ENCODE data around the gene ZNF512B.

Gene ZNF512B

GRCh38 chr20:63913768-63914167, 56.0 kb downstream of the ZNF512B start (continued):
- no peak for TF ChIP-seq ZFP30 (CRISPR knock-in tag; IDR thresholded peaks at IDR 0.05)
- TF ChIP-seq, protein P1, sequence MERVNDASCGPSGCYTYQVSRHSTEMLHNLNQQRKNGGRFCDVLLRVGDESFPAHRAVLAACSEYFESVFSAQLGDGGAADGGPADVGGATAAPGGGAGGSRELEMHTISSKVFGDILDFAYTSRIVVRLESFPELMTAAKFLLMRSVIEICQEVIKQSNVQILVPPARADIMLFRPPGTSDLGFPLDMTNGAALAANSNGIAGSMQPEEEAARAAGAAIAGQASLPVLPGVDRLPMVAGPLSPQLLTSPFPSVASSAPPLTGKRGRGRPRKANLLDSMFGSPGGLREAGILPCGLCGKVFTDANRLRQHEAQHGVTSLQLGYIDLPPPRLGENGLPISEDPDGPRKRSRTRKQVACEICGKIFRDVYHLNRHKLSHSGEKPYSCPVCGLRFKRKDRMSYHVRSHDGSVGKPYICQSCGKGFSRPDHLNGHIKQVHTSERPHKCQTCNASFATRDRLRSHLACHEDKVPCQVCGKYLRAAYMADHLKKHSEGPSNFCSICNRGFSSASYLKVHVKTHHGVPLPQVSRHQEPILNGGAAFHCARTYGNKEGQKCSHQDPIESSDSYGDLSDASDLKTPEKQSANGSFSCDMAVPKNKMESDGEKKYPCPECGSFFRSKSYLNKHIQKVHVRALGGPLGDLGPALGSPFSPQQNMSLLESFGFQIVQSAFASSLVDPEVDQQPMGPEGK (CRISPR knock-in tag; IDR thresholded peaks at IDR 0.05; ENCODE audit: borderline replicate concordance): no peak

- no peak for TF ChIP-seq TCF4 (CRISPR knock-in tag; IDR thresholded peaks at IDR 0.05; ENCODE audit: borderline replicate concordance)
- no peak for TF ChIP-seq ISL1 (CRISPR knock-in tag; IDR thresholded peaks at IDR 0.05)
- TF ChIP-seq, protein P2, sequence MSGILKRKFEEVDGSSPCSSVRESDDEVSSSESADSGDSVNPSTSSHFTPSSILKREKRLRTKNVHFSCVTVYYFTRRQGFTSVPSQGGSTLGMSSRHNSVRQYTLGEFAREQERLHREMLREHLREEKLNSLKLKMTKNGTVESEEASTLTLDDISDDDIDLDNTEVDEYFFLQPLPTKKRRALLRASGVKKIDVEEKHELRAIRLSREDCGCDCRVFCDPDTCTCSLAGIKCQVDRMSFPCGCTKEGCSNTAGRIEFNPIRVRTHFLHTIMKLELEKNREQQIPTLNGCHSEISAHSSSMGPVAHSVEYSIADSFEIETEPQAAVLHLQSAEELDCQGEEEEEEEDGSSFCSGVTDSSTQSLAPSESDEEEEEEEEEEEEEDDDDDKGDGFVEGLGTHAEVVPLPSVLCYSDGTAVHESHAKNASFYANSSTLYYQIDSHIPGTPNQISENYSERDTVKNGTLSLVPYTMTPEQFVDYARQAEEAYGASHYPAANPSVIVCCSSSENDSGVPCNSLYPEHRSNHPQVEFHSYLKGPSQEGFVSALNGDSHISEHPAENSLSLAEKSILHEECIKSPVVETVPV (CRISPR knock-in tag; IDR thresholded peaks at IDR 0.05): no peak
- TF ChIP-seq TOX (CRISPR knock-in tag; IDR thresholded peaks at IDR 0.05; ENCODE audit: borderline replicate concordance): no peak
- no peak for TF ChIP-seq ZC3H10 (CRISPR knock-in tag; IDR thresholded peaks at IDR 0.05)
- no peak for TF ChIP-seq PPARA (CRISPR knock-in tag; IDR thresholded peaks at IDR 0.05; ENCODE audit: borderline replicate concordance)
- TF ChIP-seq, protein P3, sequence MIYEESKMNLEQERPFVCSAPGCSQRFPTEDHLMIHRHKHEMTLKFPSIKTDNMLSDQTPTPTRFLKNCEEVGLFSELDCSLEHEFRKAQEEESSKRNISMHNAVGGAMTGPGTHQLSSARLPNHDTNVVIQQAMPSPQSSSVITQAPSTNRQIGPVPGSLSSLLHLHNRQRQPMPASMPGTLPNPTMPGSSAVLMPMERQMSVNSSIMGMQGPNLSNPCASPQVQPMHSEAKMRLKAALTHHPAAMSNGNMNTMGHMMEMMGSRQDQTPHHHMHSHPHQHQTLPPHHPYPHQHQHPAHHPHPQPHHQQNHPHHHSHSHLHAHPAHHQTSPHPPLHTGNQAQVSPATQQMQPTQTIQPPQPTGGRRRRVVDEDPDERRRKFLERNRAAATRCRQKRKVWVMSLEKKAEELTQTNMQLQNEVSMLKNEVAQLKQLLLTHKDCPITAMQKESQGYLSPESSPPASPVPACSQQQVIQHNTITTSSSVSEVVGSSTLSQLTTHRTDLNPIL (CRISPR knock-in tag; IDR thresholded peaks at IDR 0.05; ENCODE audit: low read depth): no peak
- no peak for TF ChIP-seq GLIS3 (CRISPR knock-in tag; IDR thresholded peaks at IDR 0.05)
- TF ChIP-seq ZNF8 (CRISPR knock-in tag; IDR thresholded peaks at IDR 0.05): no peak
- no peak for TF ChIP-seq BACH2 (CRISPR knock-in tag; IDR thresholded peaks at IDR 0.05; ENCODE audit: borderline replicate concordance)
- TF ChIP-seq ZFP3 (CRISPR knock-in tag; IDR thresholded peaks at IDR 0.05): no peak
- TF ChIP-seq, protein P1 (CRISPR knock-in tag; IDR thresholded peaks at IDR 0.05; ENCODE audit: borderline replicate concordance): no peak
- TF ChIP-seq ARNTL (CRISPR knock-in tag; IDR thresholded peaks at IDR 0.05; ENCODE audit: borderline replicate concordance, low read depth): no peak
- no peak for ATAC-seq
These were observed 58.6 kb downstream of the ZNF512B start for GRCh38 chr20:63911176-63911575.

DNA sequence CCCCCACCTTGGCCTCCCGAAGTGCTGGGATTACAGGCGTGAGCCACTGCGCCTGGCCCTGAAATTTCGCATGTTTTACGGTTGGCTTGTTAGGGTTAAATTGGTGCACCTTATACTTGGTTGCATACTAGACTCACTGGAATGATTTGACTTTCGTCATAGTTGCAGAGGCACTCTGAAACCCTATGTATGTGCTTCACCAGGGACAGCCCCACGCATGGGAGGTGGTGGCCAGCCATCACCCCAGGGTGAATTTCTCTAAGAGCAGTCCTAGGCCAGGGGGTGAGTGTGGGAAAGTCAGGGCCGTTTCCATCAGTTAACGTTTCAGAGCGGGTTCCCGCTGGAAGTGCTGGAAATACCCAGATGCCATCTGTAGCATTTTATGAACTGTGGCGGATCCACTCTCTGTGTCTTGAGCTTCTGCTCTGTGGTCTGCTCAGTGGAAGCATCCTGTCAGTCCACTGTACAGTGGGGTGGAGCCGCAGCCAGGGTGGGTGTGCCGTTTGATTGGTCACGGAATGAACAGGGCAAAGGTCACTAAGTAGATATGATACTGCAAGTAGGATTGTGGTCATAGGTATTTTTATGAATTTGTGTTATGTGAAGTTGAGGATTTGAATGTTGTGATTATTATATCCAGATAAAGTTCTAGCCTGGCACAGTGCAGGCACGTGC, 61.6 kb downstream of the ZNF512B start:
- ATAC-seq: no peak

More for the DNA sequence above, 61.6 kb downstream of the ZNF512B start:
- no peak for TF ChIP-seq ZFP30 (CRISPR knock-in tag; IDR thresholded peaks at IDR 0.05)
- no peak for TF ChIP-seq TOX (CRISPR knock-in tag; IDR thresholded peaks at IDR 0.05; ENCODE audit: borderline replicate concordance)
- no peak for TF ChIP-seq ARNTL (CRISPR knock-in tag; IDR thresholded peaks at IDR 0.05; ENCODE audit: borderline replicate concordance, low read depth)
- TF ChIP-seq PPARA (CRISPR knock-in tag; IDR thresholded peaks at IDR 0.05; ENCODE audit: borderline replicate concordance): no peak
- TF ChIP-seq, protein P2 (CRISPR knock-in tag; IDR thresholded peaks at IDR 0.05): no peak
- no peak for TF ChIP-seq ZNF565 (CRISPR knock-in tag; conservative IDR thresholded peaks at IDR 0.05; ENCODE audit: low read depth)
- TF ChIP-seq ZC3H10 (CRISPR knock-in tag; IDR thresholded peaks at IDR 0.05): no peak
- no peak for TF ChIP-seq SNAI2 (CRISPR knock-in tag; IDR thresholded peaks at IDR 0.05)
- TF ChIP-seq ESRRG (CRISPR knock-in tag; IDR thresholded peaks at IDR 0.05): no peak
- no peak for TF ChIP-seq ZFP3 (CRISPR knock-in tag; IDR thresholded peaks at IDR 0.05)
- TF ChIP-seq, protein P1 (CRISPR knock-in tag; IDR thresholded peaks at IDR 0.05; ENCODE audit: borderline replicate concordance): no peak
- TF ChIP-seq GLIS3 (CRISPR knock-in tag; IDR thresholded peaks at IDR 0.05): no peak
- TF ChIP-seq TCF4 (CRISPR knock-in tag; IDR thresholded peaks at IDR 0.05; ENCODE audit: borderline replicate concordance): no peak
- TF ChIP-seq, protein P4, sequence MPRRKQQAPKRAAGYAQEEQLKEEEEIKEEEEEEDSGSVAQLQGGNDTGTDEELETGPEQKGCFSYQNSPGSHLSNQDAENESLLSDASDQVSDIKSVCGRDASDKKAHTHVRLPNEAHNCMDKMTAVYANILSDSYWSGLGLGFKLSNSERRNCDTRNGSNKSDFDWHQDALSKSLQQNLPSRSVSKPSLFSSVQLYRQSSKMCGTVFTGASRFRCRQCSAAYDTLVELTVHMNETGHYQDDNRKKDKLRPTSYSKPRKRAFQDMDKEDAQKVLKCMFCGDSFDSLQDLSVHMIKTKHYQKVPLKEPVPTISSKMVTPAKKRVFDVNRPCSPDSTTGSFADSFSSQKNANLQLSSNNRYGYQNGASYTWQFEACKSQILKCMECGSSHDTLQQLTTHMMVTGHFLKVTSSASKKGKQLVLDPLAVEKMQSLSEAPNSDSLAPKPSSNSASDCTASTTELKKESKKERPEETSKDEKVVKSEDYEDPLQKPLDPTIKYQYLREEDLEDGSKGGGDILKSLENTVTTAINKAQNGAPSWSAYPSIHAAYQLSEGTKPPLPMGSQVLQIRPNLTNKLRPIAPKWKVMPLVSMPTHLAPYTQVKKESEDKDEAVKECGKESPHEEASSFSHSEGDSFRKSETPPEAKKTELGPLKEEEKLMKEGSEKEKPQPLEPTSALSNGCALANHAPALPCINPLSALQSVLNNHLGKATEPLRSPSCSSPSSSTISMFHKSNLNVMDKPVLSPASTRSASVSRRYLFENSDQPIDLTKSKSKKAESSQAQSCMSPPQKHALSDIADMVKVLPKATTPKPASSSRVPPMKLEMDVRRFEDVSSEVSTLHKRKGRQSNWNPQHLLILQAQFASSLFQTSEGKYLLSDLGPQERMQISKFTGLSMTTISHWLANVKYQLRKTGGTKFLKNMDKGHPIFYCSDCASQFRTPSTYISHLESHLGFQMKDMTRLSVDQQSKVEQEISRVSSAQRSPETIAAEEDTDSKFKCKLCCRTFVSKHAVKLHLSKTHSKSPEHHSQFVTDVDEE (CRISPR knock-in tag; IDR thresholded peaks at IDR 0.05): no peak

Data from SK-N-SH treated with all-trans-retinoic acid at 6 μM for 48 hours (cell line).